ENCODE data around the gene ZNF785. TPM values are rescaled to one million over a fixed set of nuclear protein-coding genes. Genes with fewer than 3 reads are reported as not detected.
A peak's percentile ranks its signal among the peaks of the same experiment; 100 is the strongest.

The ZNF785 gene
- total RNA-seq, 1 experiment from 2014 or later: 12.8 TPM

DNA sequence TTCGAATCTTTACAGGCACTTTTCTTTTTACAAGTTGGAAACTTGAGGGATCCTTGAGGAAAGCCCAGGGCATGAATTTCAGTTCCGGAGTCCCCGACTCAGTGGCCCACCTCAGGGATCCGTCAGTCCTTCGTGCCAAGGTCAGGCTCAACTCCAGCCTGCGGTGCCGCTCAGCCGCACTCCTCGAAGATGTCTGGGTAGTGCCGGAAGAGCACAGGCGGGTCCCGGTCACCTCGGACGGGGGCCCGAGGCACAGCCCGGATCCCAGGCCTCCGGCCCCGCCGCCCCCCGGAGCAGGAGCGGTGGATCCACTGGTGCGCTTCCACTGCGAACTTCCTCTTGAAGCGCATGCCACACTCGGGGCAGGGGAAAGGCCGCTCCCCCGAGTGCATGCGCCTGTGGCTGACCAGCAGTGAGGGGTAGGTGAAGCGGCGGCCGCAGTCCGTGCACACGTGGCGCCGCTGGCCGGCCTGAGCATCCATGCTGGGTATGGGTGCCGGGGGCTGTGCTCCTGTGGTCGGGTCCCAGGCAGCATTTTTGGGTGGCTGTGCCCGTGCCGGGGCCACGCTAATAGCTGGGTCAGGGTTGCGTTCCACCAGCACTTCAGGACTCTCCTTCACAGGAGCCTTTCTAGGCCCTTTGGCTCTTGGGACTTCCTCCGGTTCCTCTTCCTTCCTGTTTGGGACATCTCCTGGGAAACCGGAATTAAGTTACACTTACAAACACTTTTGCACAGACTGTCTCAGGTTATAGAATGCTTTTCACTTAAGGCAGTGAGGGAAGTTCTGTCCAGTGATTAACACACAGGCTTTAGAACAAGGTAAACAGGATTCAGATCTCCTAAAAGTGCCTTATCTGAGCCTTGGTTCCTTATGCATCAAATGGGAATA lies 15.5 kb downstream of the ZNF785 start:
- H3K4me3 Mint-ChIP-seq (ENCODE audit: unreplicated experiment): peak overlapping the region; percentile 75
- BruUV-seq (replicated peaks): no TSS peak
- peak overlapping the region; percentile 95 for H3K27ac Mint-ChIP-seq (ENCODE audit: low read depth, unreplicated experiment)
- ChIA-PET POLR2A (interaction anchor here (2.4 to 3.2 kb wide), 4 partner anchors 12 to 40 kb away, joined by 10 to 45 read pairs (median 32); partner anchors contain the start of genes ZNF689, ZNF747, ZNF764 and ZNF785), CTCF (interaction anchor here (0.6 to 3.2 kb wide), 3 partner anchors 35 to 59 kb away, joined by 3 to 15 read pairs (median 5); no protein-coding TSS in a partner anchor)
- no peak for TF ChIP-seq CTCF (IDR thresholded peaks at IDR 0.05; ENCODE audit: unreplicated experiment)
- peaks cover 25% of the 10 kb centered on the region for H3K4me1 Mint-ChIP-seq (ENCODE audit: insufficient read depth, unreplicated experiment)
- no peaks in the 10 kb centered on the region for H3K9me3 Mint-ChIP-seq (ENCODE audit: unreplicated experiment)
- intact Hi-C loops (cut with micrococcal nuclease): loop anchor here (5.0 kb wide), 1 partner anchor 43 kb away; the partner anchor contains the start of gene ZNF768
- no peaks in the 10 kb centered on the region for H3K27me3 Mint-ChIP-seq (ENCODE audit: insufficient read depth, unreplicated experiment)
- no peak for DNase-seq (ENCODE audit: unreplicated experiment)
- peaks cover 15% of the 10 kb centered on the region for H3K36me3 Mint-ChIP-seq (ENCODE audit: insufficient read depth, unreplicated experiment)

DNA sequence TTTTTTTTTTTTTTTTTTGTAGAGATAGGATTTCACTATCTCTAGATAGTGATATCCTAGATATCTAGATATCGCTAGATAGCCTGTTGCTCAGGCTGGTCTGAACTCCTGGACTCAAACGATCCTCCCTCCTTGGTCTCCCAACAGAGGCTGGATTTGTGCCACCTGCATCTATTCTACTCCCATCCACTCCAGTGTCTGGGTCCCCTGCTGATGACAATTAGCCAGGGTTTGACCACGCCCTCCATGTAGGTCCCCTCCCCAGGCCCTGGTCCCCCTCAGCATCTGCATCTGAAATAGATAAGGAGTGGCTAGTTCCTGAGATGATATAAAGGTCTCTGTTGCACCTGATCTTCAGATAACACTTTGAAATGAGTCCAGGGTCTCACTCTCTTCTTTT lies 16.2 kb downstream of the ZNF785 start:
- DNase-seq (ENCODE audit: unreplicated experiment): no peak
- Mint-ChIP-seq H3K4me1 (ENCODE audit: insufficient read depth, unreplicated experiment) (peaks cover 25% of the 10 kb centered on the region), H3K27me3 (ENCODE audit: insufficient read depth, unreplicated experiment) (no peaks in the 10 kb centered on the region), H3K9me3 (ENCODE audit: unreplicated experiment) (no peaks in the 10 kb centered on the region), H3K36me3 (ENCODE audit: insufficient read depth, unreplicated experiment) (peaks cover 9% of the 10 kb centered on the region), H3K27ac (ENCODE audit: low read depth, unreplicated experiment) (peak overlapping the region; percentile 95), H3K4me3 (ENCODE audit: unreplicated experiment) (no peak overlapping the region)
- intact Hi-C loops (cut with micrococcal nuclease): no loop called here
- POLR2A ChIA-PET: interaction anchor here (1.2 to 4.3 kb wide), 4 partner anchors 11 to 51 kb away, joined by 3 to 34 read pairs (median 6); partner anchors contain the start of genes ZNF747 and ZNF764
- CTCF ChIA-PET: interaction anchor here (0.6 kb wide), 2 partner anchors 14 to 120 kb away, joined by 3 to 6 read pairs; no protein-coding TSS in a partner anchor
- TF ChIP-seq CTCF (IDR thresholded peaks at IDR 0.05; ENCODE audit: unreplicated experiment): no peak
- BruUV-seq (replicated peaks): no TSS peak

DNA sequence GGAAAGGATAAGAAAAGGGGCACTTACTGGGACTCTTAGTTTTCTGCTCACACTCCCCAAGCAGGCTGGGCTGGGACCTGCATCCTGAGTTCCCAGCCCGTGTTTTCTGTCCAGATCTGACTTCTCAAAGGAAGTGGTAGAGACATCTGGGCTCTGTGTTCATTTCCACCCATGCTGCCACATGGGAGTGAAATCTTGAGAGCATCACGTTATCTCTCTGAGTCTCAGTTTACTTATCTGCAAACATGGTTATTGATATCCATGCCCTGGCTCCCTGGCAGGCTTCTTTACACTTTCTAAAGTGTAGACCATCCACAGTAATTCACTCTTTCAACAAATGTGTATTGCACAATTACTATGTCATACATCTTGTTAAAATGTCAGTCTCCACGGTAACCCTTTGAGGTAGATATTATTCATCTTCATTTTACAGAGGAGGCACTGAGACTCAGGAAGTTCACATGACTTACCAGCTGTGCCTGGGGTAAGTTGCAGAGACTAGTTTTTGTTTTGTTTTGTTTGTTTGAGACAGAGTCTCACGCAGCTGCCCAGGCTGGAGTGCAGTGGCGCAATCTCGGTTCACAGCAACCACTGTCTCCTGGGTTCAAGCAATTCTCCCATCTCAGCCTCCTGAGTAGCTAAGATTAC lies 17.4 kb downstream of the ZNF785 start:
- no TSS peak for BruUV-seq (replicated peaks)
- TF ChIP-seq CTCF (IDR thresholded peaks at IDR 0.05; ENCODE audit: unreplicated experiment): no peak
- ChIA-PET CTCF (interaction anchor here (0.6 to 1.1 kb wide), 4 partner anchors 10 to 162 kb away, joined by 3 to 5 read pairs (median 4); partner anchors contain the start of genes ZNF764 and ZNF785), POLR2A (interaction anchor here (0.6 to 4.3 kb wide), 14 partner anchors 9 to 197 kb away, joined by 3 to 34 read pairs (median 4); partner anchors contain the start of genes DCTPP1, SEPHS2, TBC1D10B and ZNF689)
- intact Hi-C loops (cut with micrococcal nuclease): no loop called here
- Mint-ChIP-seq H3K4me3 (ENCODE audit: unreplicated experiment) (peak overlapping the region; percentile 45), H3K27ac (ENCODE audit: low read depth, unreplicated experiment) (peak overlapping the region; percentile 95), H3K27me3 (ENCODE audit: insufficient read depth, unreplicated experiment) (no peaks in the 10 kb centered on the region), H3K36me3 (ENCODE audit: insufficient read depth, unreplicated experiment) (peaks cover 9% of the 10 kb centered on the region), H3K4me1 (ENCODE audit: insufficient read depth, unreplicated experiment) (peaks cover 25% of the 10 kb centered on the region), H3K9me3 (ENCODE audit: unreplicated experiment) (no peaks in the 10 kb centered on the region)
- DNase-seq (ENCODE audit: unreplicated experiment): peak; percentile 95
